MV-4-11 (cell line): ENCODE data around the gene DLL4.
A peak's percentile ranks its signal among the peaks of the same experiment; 100 is the strongest.
"Not testable (repeated sequence)": the region's sequence is repeated elsewhere in the genome, so short reads cannot be mapped to it uniquely, and the experiment has no call there.

Experiments used
- DNase-seq: peaks from one replicate; lab custom pipeline; 2025; lab: John Stamatoyannopoulos, UW

DLL4 gene

GRCh38 chr15:40941528-40942336, 12.6 kb downstream of the DLL4 start:
- peak; percentile 70 for DNase-seq

- DNase-seq = peak; percentile 71
Measured at GRCh38 chr15:40942337-40942854, 13.3 kb downstream of the DLL4 start.

- DNase-seq = no peak
Measured at GRCh38 chr15:40942878-40943277, 13.7 kb downstream of the DLL4 start.

- DNase-seq = peak; percentile 22
Measured at GRCh38 chr15:40943764-40944365, 14.7 kb downstream of the DLL4 start.

- no peak for DNase-seq
Measured at GRCh38 chr15:40944510-40945296, 15.6 kb downstream of the DLL4 start.

GRCh38 chr15:40948706-40949473, 19.8 kb downstream of the DLL4 start:
- DNase-seq = no peak

- no peak for DNase-seq
Measured at GRCh38 chr15:40949756-40950207, 20.6 kb downstream of the DLL4 start.

GRCh38 chr15:40951764-40952163, 22.6 kb downstream of the DLL4 start:
- no peak for DNase-seq

- no peak for DNase-seq
Measured at GRCh38 chr15:40952301-40952900, 23.3 kb downstream of the DLL4 start.

GRCh38 chr15:40952901-40953712, 24.0 kb downstream of the DLL4 start, which contains the start of gene CHAC1:
CHAC1 (plus strand) TSS chr15:40953471; CDS start chr15:40953584, 113 bp downstream.
- peak; percentile 96 for DNase-seq

GRCh38 chr15:40953713-40954074, 24.6 kb downstream of the DLL4 start:
- no peak for DNase-seq

GRCh38 chr15:40954158-40954848, 25.2 kb downstream of the DLL4 start:
- not testable (repeated sequence) for DNase-seq

GRCh38 chr15:40955141-40955903, 26.2 kb downstream of the DLL4 start:
- DNase-seq = no peak

- DNase-seq = no peak
Measured at GRCh38 chr15:40955930-40956540, 26.9 kb downstream of the DLL4 start.

GRCh38 chr15:40956541-40956982, 27.4 kb downstream of the DLL4 start:
- no peak for DNase-seq

GRCh38 chr15:40957041-40957555, 28.0 kb downstream of the DLL4 start:
- no peak for DNase-seq

GRCh38 chr15:40957581-40958051, 28.5 kb downstream of the DLL4 start:
- DNase-seq = no peak

- no peak for DNase-seq
Measured at GRCh38 chr15:40958146-40958545, 29.0 kb downstream of the DLL4 start.
